K562 (cell line): ENCODE data around the gene CORO2A. TPM values are rescaled to one million over a fixed set of nuclear protein-coding genes. Genes with fewer than 3 reads are reported as not detected.

ENCODE experiments used
- ATAC-seq: fragments of 200-7000 bp; cut with Tn5 transposase; 3 replicates; pipeline ENCODE4 v1.9.1; 2020; ENCODE audit warnings: moderate library complexity
- BruUV-seq: library from RNA; stranded (reverse); fragments of 400-500 nt; replicated peaks from 2 replicates; lab custom pipeline; 2021; lab: Mats Ljungman, UMichigan
- CTCF ChIA-PET: fragments of 300-600 bp; formaldehyde crosslinking; extraction: SDS; loops from one replicate; lab custom pipeline; 2021; ENCODE audit warnings: low intra/inter-chr PET ratio; lab: Yijun Ruan, JAX
- POLR2A ChIA-PET: fragments of 300-600, 350-650 bp; sonication (Branson Sonifier 250); formaldehyde crosslinking; extraction: SDS; loops from one replicate; lab custom pipeline; 2021; ENCODE audit warnings: antibody characterized with exemption, inconsistent platforms; lab: Yijun Ruan, JAX
- DNase-seq, 4 experiments: peaks; one replicate each; pipeline versions ENCODE4 v3.0.0 to v3.0.0-alpha.2; 2011 to 2018; ENCODE audit warnings: low spot score in 3 of 4, mixed read lengths in 3 of 4; ENCODE audit errors: extremely low read depth in 1 of 4
- FAIRE-seq: peaks from 2 replicates; lab custom pipeline; 2011; peaks lifted over from hg19 to GRCh38; lab: Jason Lieb, UNC
- H2AFZ ChIP-seq: 2 replicates; pipeline ENCODE4 v1.6.0; 2011; ENCODE audit warnings: low read depth, low read length, control low read depth, inconsistent platforms
- H3K27ac ChIP-seq: fragments of 200-600 bp; 3 replicates; pipeline ENCODE4 v1.8.0; 2011; ENCODE audit warnings: low read depth, mild to moderate bottlenecking, control low read depth, inconsistent platforms, low read length, moderate library complexity, mixed read lengths; ENCODE audit errors: extremely low read depth
- H3K27me3 ChIP-seq, 2 experiments: fragments of 300-600 bp in 1 of 2; 2 replicates in 1 of 2; 3 replicates in 1 of 2; pipeline versions ENCODE4 v1.6.0 to v1.8.0; 2011; ENCODE audit warnings: inconsistent platforms in 2 of 2, low read length in 2 of 2, mild to moderate bottlenecking in 1 of 2, mixed read lengths in 1 of 2, moderate library complexity in 1 of 2; ENCODE audit not compliant: control insufficient read depth in 2 of 2, insufficient read depth in 2 of 2
- H3K36me3 ChIP-seq: fragments of 300-600 bp; 3 replicates; pipeline ENCODE4 v1.8.0; 2011; ENCODE audit warnings: mild to moderate bottlenecking, low read length, inconsistent platforms; ENCODE audit not compliant: control insufficient read depth, insufficient read depth
- H3K4me1 ChIP-seq, 2 experiments: fragments of 200-600 bp in 1 of 2; replicated peaks in 1 of 2; 2 replicates in 1 of 2; 3 replicates in 1 of 2; pipeline versions ENCODE4 v1.5.1 to v1.8.0; 2011; ENCODE audit warnings: inconsistent platforms in 2 of 2, low read length in 2 of 2, mild to moderate bottlenecking in 1 of 2, mixed read lengths in 1 of 2, moderate library complexity in 1 of 2; ENCODE audit not compliant: control insufficient read depth in 2 of 2, insufficient read depth in 2 of 2
- H3K4me2 ChIP-seq: 2 replicates; pipeline ENCODE4 v1.6.1; 2011; ENCODE audit warnings: low read length, control low read depth, inconsistent platforms, mixed read lengths; ENCODE audit not compliant: insufficient read depth
- H3K4me3 ChIP-seq: fragments of 200-600 bp; sonication (generic), shearing (Covaris generic); 2 replicates; pipeline ENCODE4 v1.5.1; 2016; ENCODE audit warnings: control low read depth, inconsistent platforms
- H3K79me2 ChIP-seq: fragments of 200-600 bp; 3 replicates; pipeline ENCODE4 v1.8.0; 2011; ENCODE audit warnings: low read length, inconsistent platforms; ENCODE audit not compliant: control insufficient read depth, insufficient read depth
- H3K9ac ChIP-seq, 2 experiments: 2 replicates each; pipeline versions ENCODE4 v1.6.0 to v1.6.1; 2011; ENCODE audit warnings: low read depth in 2 of 2, low read length in 2 of 2, control low read depth in 1 of 2, inconsistent platforms in 1 of 2, mild to moderate bottlenecking in 1 of 2, mixed read lengths in 1 of 2; ENCODE audit not compliant: insufficient read depth in 1 of 2
- H3K9me1 ChIP-seq: one replicate; pipeline ENCODE4 v1.6.0; 2011; ENCODE audit warnings: inconsistent platforms, mild to moderate bottlenecking, low read length, moderate library complexity; ENCODE audit not compliant: control insufficient read depth, insufficient read depth
- H3K9me3 ChIP-seq: replicated peaks from 2 replicates; pipeline ENCODE4 v1.5.1; 2011; ENCODE audit warnings: low read depth, low read length, inconsistent platforms; ENCODE audit not compliant: control insufficient read depth, insufficient read depth
- H4K20me1 ChIP-seq: replicated peaks from 2 replicates; pipeline ENCODE4 v1.6.1; 2011; ENCODE audit warnings: low read length, inconsistent platforms, mixed read lengths; ENCODE audit not compliant: control insufficient read depth, insufficient read depth
- CHD7 ChIP-seq: fragments of 200-600 bp; sonication (generic); IDR thresholded peaks from one replicate; pipeline ENCODE4 v1.6.1; 2012; ENCODE audit warnings: mild to moderate bottlenecking, low read depth, low read length, inconsistent platforms
- E2F1 ChIP-seq: sonication (generic); formaldehyde crosslinking; IDR thresholded peaks from 2 replicates; pipeline ENCODE4 v1.8.1; 2023; ENCODE audit warnings: mild to moderate bottlenecking, missing genetic modification reagents, moderate library complexity
- E4F1 ChIP-seq: fragments of 250-450 bp; sonication (Bioruptor Pico); IDR thresholded peaks from 2 replicates; pipeline ENCODE4 v1.5.0; 2021; ENCODE audit warnings: mild to moderate bottlenecking, borderline replicate concordance
- KHSRP ChIP-seq: fragments of 450-650 bp; IDR thresholded peaks from 2 replicates; pipeline ENCODE4 v1.6.1; 2017
- SMARCE1 ChIP-seq: fragments of 450-650 bp; IDR thresholded peaks from 2 replicates; pipeline ENCODE4 v1.7.1; 2016; ENCODE audit warnings: mild to moderate bottlenecking
- TARDBP ChIP-seq: fragments of 450-650 bp; IDR thresholded peaks from 2 replicates; pipeline ENCODE4 v1.6.1; 2016
- ZNF384 ChIP-seq: IDR thresholded peaks from 2 replicates; pipeline ENCODE4 v1.6.1; 2012; ENCODE audit warnings: low read depth, low read length, improper control_type of control experiment
- WGBS: fragments of 100-300 bp; shearing (Covaris generic); methylation state at CpG from one replicate; pipeline ENCODE4 v1.1.6; 2016; ENCODE audit warnings: low coverage, mixed read lengths; ENCODE audit not compliant: insufficient coverage; ENCODE audit errors: missing lambda C conversion rate; 5-methylcytosine and 5-hydroxymethylcytosine counted together
- in situ Hi-C: fragments of 300-500 bp; cut with MboI; formaldehyde crosslinking; loops from 4 replicates; pipeline ENCODE4 v1.15.0; 2018; ENCODE audit warnings: inconsistent platforms, mixed read lengths
- intact Hi-C: fragments of 100-400 bp; cut with micrococcal nuclease; formaldehyde crosslinking; loops from 2 replicates; pipeline ENCODE4 v1.14.2; 2022
- polyA plus RNA-seq, 8 experiments: library from polyadenylated mRNA; depleted of rRNA in 4 of 8; stranded (reverse) in 5 of 8; unstranded in 3 of 8; fragments of >200 nt; fragmentation: Nextera tagmentation in 2 of 8; fragmentation: Illumina TruSeq in 1 of 8; extraction: Ambion mirVana in 2 of 8; extraction: Trizol in 1 of 8; gene quantifications; 2 replicates each; pipeline versions ENCODE4 v1.2.1 to v1.2.3, GENCODE V29; 2011 to 2014; ENCODE audit warnings: inconsistent platforms in 1 of 8, missing spikeins in 1 of 8
- total RNA-seq, 7 experiments: library from RNA; depleted of rRNA in 6 of 7; stranded (reverse); fragments of >200 nt in 6 of 7; fragmentation: Illumina TruSeq in 2 of 7; extraction: Trizol in 2 of 7; gene quantifications; 2 replicates each; pipeline versions ENCODE4 v1.2.1 to v1.2.3, GENCODE V29; 2011 to 2021; ENCODE audit warnings: low replicate concordance in 1 of 7

CORO2A gene
- total and polyA plus RNA-seq, 9 of the 15 experiments (the other 6 are each of a cell fraction or from before 2014, with no cell fraction given): 9.5 to 26.6 (median 18.0) TPM

GRCh38 chr9:98094316-98094715, 98.1 kb downstream of the CORO2A start:
- BruUV-seq: no TSS peak
- intact Hi-C loops (no loop called here), in situ Hi-C loops (no loop called here)
- Histone ChIP-seq H3K4me1 (no peaks in the 10 kb centered on the region; a peak in 1 of 5 replicates), H3K36me3 (peaks cover 64% of the 10 kb centered on the region), H3K9ac (peak overlapping the region in 1 of 2 experiments; percentile 13; a peak in 1 of 4 replicates), H3K4me2 (no peak overlapping the region), H4K20me1 (no peaks in the 10 kb centered on the region), H3K27ac (no peak overlapping the region), H3K4me3 (no peak overlapping the region), H3K9me3 (no peaks in the 10 kb centered on the region), H2AFZ (no peak overlapping the region), H3K27me3 (no peaks in the 10 kb centered on the region), H3K79me2 (no peaks in the 10 kb centered on the region), H3K9me1 (no peaks in the 10 kb centered on the region)
- POLR2A ChIA-PET: interaction anchor here (0.6 to 1.9 kb wide), 3 partner anchors 10 to 304 kb away, joined by 3 to 5 read pairs (median 4); no protein-coding TSS in a partner anchor
- ATAC-seq (no peak), DNase-seq (no peak), FAIRE-seq (no peak)
- CTCF ChIA-PET: no interaction called here
- WGBS: 85% methylated on average over 4 of the region's 4 CpGs
- TF ChIP-seq E2F1 (CRISPR knock-in tag) (no peak), TARDBP (no peak), KHSRP (no peak), SMARCE1 (no peak), E4F1 (CRISPR knock-in tag) (no peak), ZNF384 (no peak), CHD7 (no peak)
